M059J (cell line): Measurements from ENCODE around the gene DNAJC5G. TPM values are rescaled to one million over a fixed set of nuclear protein-coding genes. Genes with fewer than 3 reads are reported as not detected.
"Not testable (repeated sequence)": the region's sequence is repeated elsewhere in the genome, so short reads cannot be mapped to it uniquely, and the experiment has no call there.

Source experiments
- DNase-seq: peaks from one replicate; pipeline ENCODE4 v3.0.0-alpha.2; 2012; ENCODE audit warnings: low read depth
- total RNA-seq: library from RNA; depleted of rRNA; stranded (reverse); fragments of >200 nt; shearing (Covaris generic); gene quantifications from 2 replicates; pipeline ENCODE4 v1.2.3, GENCODE V29; 2014

Gene DNAJC5G
- total RNA-seq, 1 experiment from 2014 or later: not detected

DNA sequence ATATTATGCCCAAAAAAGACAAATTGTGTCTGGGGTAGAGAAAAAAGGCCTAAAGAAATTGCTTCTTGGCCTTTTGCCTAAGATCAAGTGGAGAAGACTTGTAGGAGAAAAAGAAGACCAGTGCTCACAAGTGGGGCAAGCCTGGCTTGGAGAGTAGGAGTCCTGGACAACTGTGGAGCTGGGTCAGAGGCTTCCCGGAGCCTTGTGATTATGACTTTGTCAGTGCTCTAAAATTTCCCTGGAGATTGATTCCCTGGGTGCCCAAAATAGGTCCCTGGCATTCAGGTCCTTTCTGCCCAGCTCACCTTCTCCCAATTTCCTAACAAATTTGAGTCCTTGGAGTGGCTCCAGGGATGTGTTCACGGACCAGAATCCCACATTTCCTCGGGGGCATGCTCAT is 6.2 kb downstream of the DNAJC5G start:
- no peak for DNase-seq

GRCh38 chr2:27281855-27282559 is 6.8 kb downstream of the DNAJC5G start, which contains the start of gene TRIM54:
TSS of gene TRIM54 (plus strand) at chr2:27282429. CDS start at chr2:27282732, 303 bp downstream.
- no peak for DNase-seq

- no peak for DNase-seq
Observed at GRCh38 chr2:27282892-27283291, 7.7 kb downstream of the DNAJC5G start.

DNA sequence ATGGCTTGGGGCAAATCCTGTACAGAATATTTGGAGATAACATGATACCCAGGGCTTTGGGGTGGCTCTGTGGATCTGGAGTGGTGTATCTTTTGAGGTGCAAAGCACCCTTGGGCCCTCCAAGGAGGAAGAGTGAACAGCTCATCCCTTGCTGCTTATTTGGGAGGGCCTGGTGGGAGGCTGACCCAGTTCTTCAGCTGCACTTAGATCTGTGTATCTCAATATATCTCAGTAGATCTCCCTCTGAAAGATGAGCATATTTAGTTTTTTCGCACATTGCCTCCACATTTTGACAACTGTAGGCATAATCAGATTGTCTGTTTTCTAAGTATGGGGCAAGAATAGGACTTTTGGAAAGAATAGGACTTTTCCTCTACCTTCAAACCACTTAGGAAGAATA is 9.8 kb downstream of the DNAJC5G start:
- DNase-seq: no peak

DNA sequence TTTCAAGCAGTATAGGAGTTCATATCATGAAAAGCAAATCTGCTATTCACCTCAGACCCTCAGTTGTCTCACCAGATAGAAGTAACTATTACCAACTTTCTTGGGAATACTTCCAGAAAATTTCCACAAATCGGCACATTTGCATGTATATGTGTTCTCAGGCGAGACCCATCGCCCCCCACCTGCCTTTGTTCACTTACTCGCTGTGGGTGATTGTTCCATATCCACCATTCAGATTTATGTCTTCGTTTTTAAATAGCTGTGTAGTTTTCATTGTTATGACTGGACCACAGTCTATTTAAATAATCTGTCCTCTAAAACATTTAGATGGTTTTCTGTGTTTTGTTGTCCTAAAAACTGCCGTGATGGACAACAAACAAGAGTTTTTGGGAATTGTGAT is 10.2 kb downstream of the DNAJC5G start:
- DNase-seq: no peak

- no peak for DNase-seq
Observed at GRCh38 chr2:27288610-27289009, 13.4 kb downstream of the DNAJC5G start.

GRCh38 chr2:27290549-27290948 is 15.3 kb downstream of the DNAJC5G start:
- DNase-seq: no peak

DNA sequence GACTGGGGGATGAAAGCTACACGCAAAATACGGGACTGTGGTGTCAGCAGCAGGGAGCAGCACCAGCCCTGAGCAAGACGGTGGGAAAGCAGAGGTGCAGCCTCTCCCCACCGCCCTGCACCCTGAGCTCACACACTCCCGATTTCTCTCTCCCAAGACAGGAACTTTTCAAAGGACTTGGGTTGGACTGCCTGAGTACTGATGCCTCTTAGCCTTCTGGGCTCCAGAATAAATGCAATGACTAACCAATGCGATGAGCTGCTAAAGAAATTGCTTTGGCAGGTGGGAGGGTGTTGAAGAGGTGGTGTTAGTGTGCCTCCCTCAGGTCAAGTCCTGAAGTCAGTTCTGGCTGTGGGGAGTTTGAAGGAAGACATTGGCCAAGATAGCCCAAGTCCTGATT is 16.6 kb downstream of the DNAJC5G start:
- no peak for DNase-seq

GRCh38 chr2:27294928-27295327 is 19.7 kb downstream of the DNAJC5G start:
- no peak for DNase-seq

GRCh38 chr2:27296481-27296880 is 21.2 kb downstream of the DNAJC5G start:
- no peak for DNase-seq

- DNase-seq: no peak
Observed at GRCh38 chr2:27297195-27297594, 22.0 kb downstream of the DNAJC5G start.

DNA sequence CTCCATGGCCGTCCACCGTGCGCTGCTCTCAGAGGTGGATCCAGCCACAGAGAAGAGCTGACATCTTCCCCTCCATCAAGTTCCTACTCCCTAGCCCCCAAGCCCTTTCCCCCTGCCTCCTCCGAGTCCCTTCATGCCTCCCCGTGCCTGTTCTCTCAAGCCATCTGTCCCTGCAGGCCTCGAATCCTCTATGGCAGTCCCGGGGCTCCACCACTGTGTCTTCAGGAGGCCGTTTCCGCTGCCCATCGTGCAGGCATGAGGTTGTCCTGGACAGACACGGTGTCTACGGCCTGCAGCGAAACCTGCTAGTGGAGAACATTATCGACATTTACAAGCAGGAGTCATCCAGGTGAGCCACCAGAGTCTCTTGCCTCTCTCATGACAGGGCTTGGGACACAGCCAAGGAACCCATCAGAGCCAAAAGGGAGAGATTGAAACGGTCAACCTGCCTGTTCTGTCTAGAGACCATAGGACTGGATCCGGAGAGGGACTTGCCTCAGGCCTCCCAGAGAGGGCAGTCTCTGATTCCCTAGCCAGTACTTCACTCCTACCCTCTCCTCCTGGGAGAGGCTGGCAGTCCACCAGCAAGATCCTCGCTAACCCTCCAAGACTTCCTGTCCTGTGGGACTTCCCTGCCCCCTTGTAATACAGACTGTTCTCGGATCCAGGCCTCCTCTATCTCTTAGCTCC is 23.3 kb downstream of the DNAJC5G start:
- peak; percentile 36 for DNase-seq

DNA sequence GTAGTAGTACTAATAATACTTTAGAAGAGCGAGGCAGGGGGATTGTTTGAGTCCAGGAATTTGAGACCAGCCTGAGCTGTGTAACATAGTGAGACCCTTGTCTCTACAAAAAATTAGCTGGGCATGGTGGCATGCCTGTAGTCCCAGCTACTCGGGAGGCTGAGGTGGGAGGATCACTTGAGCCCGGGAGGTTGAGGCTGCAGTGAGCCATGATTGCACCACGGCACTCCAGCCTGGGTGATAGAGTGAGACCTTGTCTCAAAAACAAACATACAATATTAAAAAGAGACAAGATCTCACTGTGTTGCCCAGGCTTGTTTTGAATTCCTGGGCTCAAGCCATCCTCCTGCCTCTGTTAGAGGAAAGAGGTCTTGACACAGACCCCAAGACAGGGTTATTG is 25.4 kb downstream of the DNAJC5G start:
- DNase-seq: not testable (repeated sequence)

- DNase-seq: peak; percentile 72
Observed at GRCh38 chr2:27303093-27304025, 28.1 kb downstream of the DNAJC5G start.

- DNase-seq: no peak
Observed at GRCh38 chr2:27304488-27305240, 29.4 kb downstream of the DNAJC5G start.

DNA sequence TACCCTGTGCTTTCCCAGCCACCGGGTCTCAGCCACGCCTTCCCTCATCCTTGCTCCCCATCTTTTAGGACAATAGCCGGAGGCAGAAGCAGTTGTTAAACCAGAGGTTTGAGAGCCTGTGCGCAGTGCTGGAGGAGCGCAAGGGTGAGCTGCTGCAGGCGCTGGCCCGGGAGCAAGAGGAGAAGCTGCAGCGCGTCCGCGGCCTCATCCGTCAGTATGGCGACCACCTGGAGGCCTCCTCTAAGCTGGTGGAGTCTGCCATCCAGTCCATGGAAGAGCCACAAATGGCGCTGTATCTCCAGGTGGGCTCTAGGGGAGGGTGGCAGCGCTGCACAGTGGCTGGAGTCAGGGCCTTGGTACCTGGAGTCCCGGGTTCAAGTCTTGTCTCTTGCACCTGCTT is 30.3 kb downstream of the DNAJC5G start:
- DNase-seq: no peak

DNA sequence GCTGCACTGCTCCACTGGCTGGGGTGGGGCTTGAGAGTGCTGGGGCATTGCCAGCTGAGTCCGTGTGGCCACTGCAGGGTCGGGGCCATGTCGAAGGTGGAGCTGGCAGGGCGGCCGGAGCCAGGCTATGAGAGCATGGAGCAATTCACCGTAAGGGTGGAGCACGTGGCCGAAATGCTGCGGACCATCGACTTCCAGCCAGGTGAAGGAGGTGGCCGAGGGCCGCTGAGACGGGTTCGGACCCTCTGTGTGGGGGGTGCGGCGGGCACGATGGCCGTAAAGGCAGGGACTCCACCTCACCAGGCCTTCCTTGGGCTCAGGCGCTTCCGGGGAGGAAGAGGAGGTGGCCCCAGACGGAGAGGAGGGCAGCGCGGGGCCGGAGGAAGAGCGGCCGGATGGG is 30.9 kb downstream of the DNAJC5G start:
- no peak for DNase-seq

- DNase-seq: no peak
Observed at GRCh38 chr2:27306573-27307286, 31.5 kb downstream of the DNAJC5G start.

- no peak for DNase-seq
Observed at GRCh38 chr2:27307287-27307544, 32.0 kb downstream of the DNAJC5G start.

DNA sequence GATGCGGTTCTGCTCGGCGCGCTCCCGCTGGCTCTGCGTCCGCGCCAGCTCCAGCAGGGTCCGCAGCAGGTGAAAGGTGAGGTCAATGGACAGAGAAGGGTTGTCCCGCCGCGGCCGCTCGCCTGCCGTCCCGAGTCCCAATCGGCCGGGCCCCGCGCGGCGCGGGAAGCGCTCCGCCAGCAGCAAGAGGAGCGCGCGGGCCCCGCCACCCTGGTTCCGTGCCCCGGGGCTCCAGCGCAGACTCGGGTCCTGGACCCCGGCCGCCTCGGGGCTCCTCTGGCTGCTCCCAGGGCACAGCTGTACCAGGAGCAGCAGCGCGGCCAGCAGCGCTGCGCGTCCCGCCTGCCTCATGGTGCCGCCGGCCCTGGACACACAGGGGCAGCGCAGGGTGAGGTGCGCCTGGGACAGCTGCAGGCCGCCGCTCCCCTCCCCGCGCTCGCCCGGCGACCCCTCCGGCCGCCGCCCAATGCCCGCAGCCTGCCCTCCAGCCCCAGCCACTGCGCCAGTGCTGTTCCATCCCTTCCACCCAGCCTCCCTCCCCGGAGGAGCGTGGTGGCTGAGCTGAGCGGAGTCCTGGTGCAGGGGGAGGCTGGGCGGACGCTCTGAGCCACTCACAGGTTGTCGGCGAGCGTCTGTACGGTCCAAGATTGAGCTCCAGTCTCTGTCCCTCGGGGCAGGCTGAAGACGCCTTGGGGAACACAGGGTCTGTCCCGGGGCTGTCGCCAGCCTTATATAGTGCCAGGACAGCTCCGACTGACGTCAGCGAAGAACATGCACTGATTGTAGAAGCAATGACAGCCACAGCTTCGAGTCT is 32.5 kb downstream of the DNAJC5G start:
- DNase-seq: no peak
